Hepatocyte (in vitro differentiated cells): ENCODE results near the gene DACT2. TPM values are rescaled to one million over a fixed set of nuclear protein-coding genes. Genes with fewer than 3 reads are reported as not detected.
A peak's percentile ranks its signal among the peaks of the same experiment; 100 is the strongest.

Source experiments
- DNase-seq: peaks from one replicate; pipeline ENCODE4 v3.0.0-alpha.2; 2016; ENCODE audit warnings: low spot score
- H2AFZ ChIP-seq: fragments of 200-600 bp; sonication (generic); 2 replicates; pipeline ENCODE4 v1.6.0; 2016; ENCODE audit warnings: antibody characterized with exemption, mild to moderate bottlenecking
- H3K27ac ChIP-seq: fragments of 200-600 bp; sonication (generic); 2 replicates; pipeline ENCODE4 v1.5.1; 2016; ENCODE audit warnings: mild to moderate bottlenecking
- H3K27me3 ChIP-seq: fragments of 200-600 bp; sonication (generic); 2 replicates; pipeline ENCODE4 v1.6.1; 2016
- H3K36me3 ChIP-seq: fragments of 200-600 bp; sonication (generic); replicated peaks from 2 replicates; pipeline ENCODE4 v1.5.1; 2016; ENCODE audit warnings: low read depth; ENCODE audit not compliant: insufficient read depth
- H3K4me1 ChIP-seq: fragments of 200-600 bp; sonication (generic); 2 replicates; pipeline ENCODE4 v1.5.1; 2016; ENCODE audit warnings: mild to moderate bottlenecking, moderate library complexity; ENCODE audit not compliant: insufficient read depth
- H3K4me2 ChIP-seq: fragments of 200-600 bp; sonication (generic); 2 replicates; pipeline ENCODE4 v1.6.0; 2016
- H3K4me3 ChIP-seq: fragments of 200-600 bp; sonication (generic); 2 replicates; pipeline ENCODE4 v1.5.1; 2016; ENCODE audit warnings: mild to moderate bottlenecking
- H3K79me2 ChIP-seq: fragments of 200-600 bp; sonication (generic); 2 replicates; pipeline ENCODE4 v1.6.0; 2017; ENCODE audit warnings: mild to moderate bottlenecking
- H3K9me2 ChIP-seq: fragments of 200-600 bp; sonication (generic); replicated peaks from 2 replicates; pipeline ENCODE4 v1.6.0; 2017; ENCODE audit warnings: mild to moderate bottlenecking; ENCODE audit not compliant: insufficient read depth
- H3K9me3 ChIP-seq: fragments of 200-600 bp; sonication (generic); 2 replicates; pipeline ENCODE4 v1.5.1; 2016; ENCODE audit warnings: low read depth, mild to moderate bottlenecking
- H4K20me1 ChIP-seq: fragments of 200-600 bp; sonication (generic); 2 replicates; pipeline ENCODE4 v1.6.0; 2016; ENCODE audit warnings: mild to moderate bottlenecking; ENCODE audit not compliant: insufficient read depth, poor library complexity, severe bottlenecking
- CTCF ChIP-seq: fragments of 200-600 bp; sonication (generic); IDR thresholded peaks from 2 replicates; pipeline ENCODE4 v1.5.1; 2016; ENCODE audit warnings: antibody characterized with exemption, mild to moderate bottlenecking; ENCODE audit not compliant: poor library complexity
- EZH2 ChIP-seq: fragments of 200-600 bp; sonication (generic); IDR thresholded peaks from 2 replicates; pipeline ENCODE4 v1.6.1; 2016; ENCODE audit warnings: antibody characterized with exemption, mild to moderate bottlenecking, borderline replicate concordance
- EZH2phosphoT487 ChIP-seq: fragments of 200-600 bp; sonication (generic); IDR thresholded peaks from one replicate; pipeline ENCODE4 v1.6.1; 2018; ENCODE audit warnings: antibody characterized with exemption, mild to moderate bottlenecking, low read depth, moderate library complexity; ENCODE audit not compliant: unreplicated experiment, severe bottlenecking
- WGBS: methylation state at CpG from one replicate; pipeline ENCODE4 v1.1.6; 2016; ENCODE audit warnings: low lambda C conversion rate; ENCODE audit errors: missing lambda C conversion rate; 5-methylcytosine and 5-hydroxymethylcytosine counted together
- polyA plus RNA-seq: library from polyadenylated mRNA; unstranded; fragments of >200 nt; fragmentation: Nextera tagmentation; extraction: Ambion mirVana; gene quantifications from 2 replicates; pipeline ENCODE4 v1.2.1, GENCODE V29; 2016
- total RNA-seq: library from RNA; depleted of rRNA; stranded (reverse); fragments of >200 nt; gene quantifications from 2 replicates; pipeline ENCODE4 v1.2.3, GENCODE V29; 2014

Gene DACT2
- total and polyA plus RNA-seq, 2 experiments from 2014 or later: 8.2 to 8.8 TPM

GRCh38 chr6:168326294-168327261 is 7.0 kb upstream of the DACT2 start:
- Histone ChIP-seq H3K4me1 (peaks cover 17% of the 10 kb centered on the region), H3K9me2 (no peaks in the 10 kb centered on the region), H3K27me3 (no peaks in the 10 kb centered on the region), H3K4me3 (no peak overlapping the region), H3K4me2 (peak overlapping the region; percentile 41), H2AFZ (no peak overlapping the region), H3K36me3 (no peaks in the 10 kb centered on the region), H4K20me1 (no peaks in the 10 kb centered on the region), H3K79me2 (no peaks in the 10 kb centered on the region), H3K9me3 (no peaks in the 10 kb centered on the region), H3K27ac (peak overlapping the region; percentile 76)
- no peak for TF ChIP-seq CTCF
- TF ChIP-seq EZH2phosphoT487: no peak
- TF ChIP-seq EZH2: no peak
- 17% methylated on average over 12 of the region's 12 CpGs for WGBS
- DNase-seq: peak; percentile 44

- Histone ChIP-seq H4K20me1 (no peaks in the 10 kb centered on the region), H3K27me3 (no peaks in the 10 kb centered on the region), H3K79me2 (no peaks in the 10 kb centered on the region), H3K4me2 (no peak overlapping the region), H3K27ac (peak overlapping the region; percentile 17), H3K4me3 (no peak overlapping the region), H3K9me2 (no peaks in the 10 kb centered on the region), H3K36me3 (no peaks in the 10 kb centered on the region), H3K4me1 (peaks cover 17% of the 10 kb centered on the region), H3K9me3 (no peaks in the 10 kb centered on the region), H2AFZ (no peak overlapping the region)
- TF ChIP-seq CTCF (no peak), EZH2phosphoT487 (no peak), EZH2 (no peak)
- WGBS: 31% methylated on average over 2 of the region's 2 CpGs
- no peak for DNase-seq
Measured at GRCh38 chr6:168322966-168323365, 3.4 kb upstream of the DACT2 start.

- Histone ChIP-seq H3K27ac (no peak overlapping the region), H3K27me3 (no peaks in the 10 kb centered on the region), H3K9me2 (no peaks in the 10 kb centered on the region), H3K79me2 (no peaks in the 10 kb centered on the region), H3K4me2 (no peak overlapping the region), H2AFZ (no peak overlapping the region), H3K9me3 (no peaks in the 10 kb centered on the region), H3K4me3 (no peak overlapping the region), H4K20me1 (no peaks in the 10 kb centered on the region), H3K4me1 (peaks cover 9% of the 10 kb centered on the region), H3K36me3 (no peaks in the 10 kb centered on the region)
- no peak for TF ChIP-seq EZH2phosphoT487
- TF ChIP-seq EZH2: no peak
- no peak for TF ChIP-seq CTCF
- DNase-seq: no peak
- WGBS: 92% methylated on average over 9 of the region's 9 CpGs
Measured at GRCh38 chr6:168320634-168321033, 1.1 kb upstream of the DACT2 start.
